SU-DHL-6 (cell line): ENCODE measurements around the gene AGAP1.

ENCODE experiments used
- H2AFZ ChIP-seq: fragments of 200-600 bp; sonication (generic); 2 replicates; pipeline ENCODE4 v1.6.1; 2014; ENCODE audit warnings: low read depth, mild to moderate bottlenecking, moderate library complexity, mixed read lengths, antibody characterized with exemption, low read length; ENCODE audit not compliant: severe bottlenecking
- H3F3A ChIP-seq: fragments of 200-600 bp; shearing (Covaris generic); 2 replicates; pipeline ENCODE4 v1.6.0; 2016; ENCODE audit warnings: antibody characterized with exemption, mild to moderate bottlenecking; ENCODE audit not compliant: insufficient read depth
- H3K27ac ChIP-seq: fragments of 200-600 bp; sonication (generic); 2 replicates; pipeline ENCODE4 v1.5.1; 2016; ENCODE audit warnings: low read depth, mild to moderate bottlenecking, low read length, moderate library complexity, mixed read lengths
- H3K27me3 ChIP-seq: fragments of 200-600 bp; sonication (generic), shearing (Covaris generic); 2 replicates; pipeline ENCODE4 v1.6.0; 2014; ENCODE audit warnings: mild to moderate bottlenecking, low read length
- H3K36me3 ChIP-seq: fragments of 200-600 bp; sonication (generic); 2 replicates; pipeline ENCODE4 v1.6.1; 2014; ENCODE audit warnings: mild to moderate bottlenecking, low read length, mixed read lengths
- H3K4me2 ChIP-seq: fragments of 300-600, 200-600 bp; shearing (Covaris generic), sonication (generic); 2 replicates; pipeline ENCODE4 v1.6.0; 2014; ENCODE audit warnings: low read length, low read depth, mild to moderate bottlenecking; ENCODE audit not compliant: poor library complexity, severe bottlenecking
- H3K4me3 ChIP-seq: fragments of 200-600 bp; sonication (generic); 2 replicates; pipeline ENCODE4 v1.5.1; 2014; ENCODE audit warnings: antibody characterized with exemption, low read length, mild to moderate bottlenecking, mixed read lengths; ENCODE audit not compliant: insufficient read depth, poor library complexity, severe bottlenecking
- H3K79me2 ChIP-seq: fragments of 200-600 bp; sonication (generic); 2 replicates; pipeline ENCODE4 v1.6.1; 2014; ENCODE audit warnings: mild to moderate bottlenecking, low read length, moderate library complexity; ENCODE audit not compliant: insufficient read depth
- H3K9ac ChIP-seq: fragments of 200-600 bp; sonication (generic); 2 replicates; pipeline ENCODE4 v1.7.0; 2014; ENCODE audit warnings: mild to moderate bottlenecking, low read length
- H3K9me2 ChIP-seq: fragments of 200-600 bp; sonication (generic); replicated peaks from 2 replicates; pipeline ENCODE4 v1.6.1; 2014; ENCODE audit warnings: low read length; ENCODE audit not compliant: insufficient read depth
- H3K9me3 ChIP-seq: fragments of 200-600 bp; sonication (generic); 2 replicates; pipeline ENCODE4 v1.6.1; 2014; ENCODE audit warnings: low read length, mixed read lengths; ENCODE audit not compliant: insufficient read depth
- H4K20me1 ChIP-seq: fragments of 200-600 bp; sonication (generic); 2 replicates; pipeline ENCODE4 v1.6.1; 2014; ENCODE audit warnings: low read depth, mild to moderate bottlenecking, antibody characterized with exemption, low read length, moderate library complexity, mixed read lengths
- CTCF ChIP-seq: fragments of 200-600 bp; sonication (generic); IDR thresholded peaks from one replicate; pipeline ENCODE4 v1.5.1; 2017; ENCODE audit warnings: antibody characterized with exemption, mild to moderate bottlenecking, low read length, moderate library complexity; ENCODE audit not compliant: insufficient read depth, poor library complexity, severe bottlenecking
- EZH2phosphoT487 ChIP-seq: fragments of 200-600 bp; sonication (generic), shearing (Covaris generic); conservative IDR thresholded peaks from 2 replicates; pipeline ENCODE4 v1.6.1; 2018; ENCODE audit warnings: mild to moderate bottlenecking, antibody characterized with exemption, low read length, moderate library complexity, mixed read lengths

AGAP1 gene

GRCh38 chr2:235898766-235899165, 404.9 kb downstream of the AGAP1 start:
- H3K79me2 ChIP-seq, result no peaks in the 10 kb centered on the region
- H2AFZ ChIP-seq, result no peak overlapping the region
- no peak overlapping the region for H3K4me2 ChIP-seq
- no peaks in the 10 kb centered on the region for H3K27me3 ChIP-seq
- no peaks in the 10 kb centered on the region for H4K20me1 ChIP-seq
- no peaks in the 10 kb centered on the region for H3K9me3 ChIP-seq
- no peaks in the 10 kb centered on the region for H3K9me2 ChIP-seq
- no peak overlapping the region for H3K27ac ChIP-seq
- TF ChIP-seq CTCF (no peak), EZH2phosphoT487 (no peak)
- H3K36me3 ChIP-seq, result no peaks in the 10 kb centered on the region
- no peak overlapping the region for H3K4me3 ChIP-seq
- H3F3A ChIP-seq, result no peaks in the 10 kb centered on the region
- no peak overlapping the region for H3K9ac ChIP-seq

GRCh38 chr2:235900631-235901030, 406.8 kb downstream of the AGAP1 start:
- H3K36me3 ChIP-seq, result no peaks in the 10 kb centered on the region
- H3K4me2 ChIP-seq, result no peak overlapping the region

GRCh38 chr2:235901243-235901642, 407.4 kb downstream of the AGAP1 start:
- H3F3A ChIP-seq, result no peaks in the 10 kb centered on the region
- H3K9ac ChIP-seq, result no peak overlapping the region
- no peak overlapping the region for H3K4me3 ChIP-seq
- H3K9me3 ChIP-seq, result no peaks in the 10 kb centered on the region
- H3K79me2 ChIP-seq, result no peaks in the 10 kb centered on the region
- TF ChIP-seq EZH2phosphoT487 (no peak), CTCF (no peak)
- H3K4me2 ChIP-seq, result no peak overlapping the region
- H3K9me2 ChIP-seq, result no peaks in the 10 kb centered on the region
- H3K27ac ChIP-seq, result no peak overlapping the region
- H3K36me3 ChIP-seq, result no peaks in the 10 kb centered on the region
- no peaks in the 10 kb centered on the region for H4K20me1 ChIP-seq
- no peaks in the 10 kb centered on the region for H3K27me3 ChIP-seq
- H2AFZ ChIP-seq, result no peak overlapping the region

More at GRCh38 chr2:235900631-235901030, 406.8 kb downstream of the AGAP1 start:
- Histone ChIP-seq H3K27ac (no peak overlapping the region), H3K27me3 (no peaks in the 10 kb centered on the region), H3K79me2 (no peaks in the 10 kb centered on the region), H3K4me3 (no peak overlapping the region), H3K9ac (no peak overlapping the region), H3K9me2 (no peaks in the 10 kb centered on the region), H3F3A (no peaks in the 10 kb centered on the region), H2AFZ (no peak overlapping the region), H3K9me3 (no peaks in the 10 kb centered on the region), H4K20me1 (no peaks in the 10 kb centered on the region)
- no peak for TF ChIP-seq CTCF
- TF ChIP-seq EZH2phosphoT487, result no peak
